GM21723 (cell line): ENCODE results near the gene DNAH1.

Source experiments
- ATAC-seq: cut with Tn5 transposase; IDR thresholded peaks from one replicate; pipeline ENCODE4 v1.9.1; 2021; ENCODE audit warnings: mild to moderate bottlenecking, moderate library complexity; ENCODE audit not compliant: unreplicated experiment

Gene DNAH1

DNA sequence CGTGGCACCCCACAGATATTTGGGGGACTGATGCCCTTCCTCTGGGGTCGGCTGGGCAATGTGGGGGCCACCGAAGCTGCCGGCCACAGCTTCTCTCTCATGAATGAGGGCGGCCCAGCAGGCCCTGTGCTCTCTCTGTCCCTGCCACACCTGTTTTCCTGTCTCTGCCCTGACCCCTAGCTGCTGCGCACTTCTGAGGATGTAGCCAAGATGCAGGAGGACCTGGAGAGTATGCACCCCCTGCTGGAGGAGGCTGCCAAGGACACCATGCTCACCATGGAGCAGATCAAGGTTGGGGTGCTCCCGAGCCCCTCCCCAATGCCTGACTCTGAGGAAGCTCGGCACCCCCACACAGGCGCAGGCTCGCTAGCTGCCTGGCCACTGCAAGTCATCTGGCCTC is 69.0 kb downstream of the DNAH1 start:
- ATAC-seq = peak; percentile 49

DNA sequence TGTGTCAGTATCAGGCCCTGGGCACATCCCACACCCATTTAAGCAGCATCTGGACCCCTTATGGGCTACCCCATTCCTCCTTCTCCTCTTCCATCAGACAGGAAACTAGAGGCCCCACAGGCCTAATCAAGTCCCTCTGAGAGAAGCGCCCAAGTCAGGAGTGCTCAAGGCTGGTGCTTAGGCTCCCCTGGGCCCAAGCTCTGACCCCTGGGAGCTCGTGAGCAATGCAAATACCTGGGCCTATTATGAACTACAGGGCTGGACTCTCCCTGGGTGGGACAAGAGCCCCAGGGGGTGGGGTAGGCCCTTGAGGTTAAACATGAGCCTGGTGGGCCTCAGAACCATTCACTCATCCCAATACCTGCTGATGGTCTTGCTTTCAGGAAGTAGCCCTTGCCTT is 71.4 kb downstream of the DNAH1 start:
- ATAC-seq = no peak

DNA sequence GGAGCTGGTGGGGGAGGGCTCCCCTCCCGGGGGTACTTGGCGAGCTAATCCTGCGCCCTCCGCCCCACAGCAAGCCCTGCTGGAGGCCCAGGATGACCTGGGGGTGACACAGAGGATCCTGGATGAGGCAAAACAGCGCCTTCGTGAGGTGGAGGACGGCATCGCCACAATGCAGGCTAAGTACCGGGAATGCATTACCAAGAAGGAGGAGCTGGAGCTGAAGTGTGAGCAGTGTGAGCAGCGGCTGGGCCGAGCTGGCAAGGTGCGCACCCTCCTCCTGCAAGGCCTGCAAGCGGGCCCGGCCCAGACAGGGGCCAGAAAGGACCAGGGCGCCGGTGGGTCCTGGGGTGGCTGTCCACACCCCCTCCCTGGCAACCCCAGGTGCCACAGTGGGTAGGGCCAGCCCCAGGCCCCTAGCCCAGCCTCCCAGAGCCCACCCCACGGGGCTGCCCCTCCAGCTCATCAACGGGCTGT is 72.3 kb downstream of the DNAH1 start:
- ATAC-seq = no peak

DNA sequence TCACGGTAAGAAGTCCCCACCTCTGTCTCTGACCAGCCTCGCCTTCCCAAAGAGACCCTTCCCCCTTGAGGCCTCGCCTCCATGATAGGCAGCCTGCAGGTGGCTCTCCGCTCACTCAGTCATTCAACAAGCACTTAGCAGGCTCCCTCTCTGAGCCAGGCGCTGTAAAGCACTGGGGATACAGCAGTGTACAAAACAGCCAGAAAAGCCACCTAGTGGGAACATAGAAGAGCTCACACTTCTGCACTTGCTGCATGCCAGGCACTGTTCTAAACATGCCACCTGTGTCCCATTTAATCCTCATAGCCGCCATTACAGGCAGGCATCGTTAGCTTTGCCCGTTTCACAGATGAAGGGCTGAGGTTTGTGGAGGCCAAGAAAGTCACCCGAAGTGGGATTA is 72.8 kb downstream of the DNAH1 start:
- no peak for ATAC-seq

DNA sequence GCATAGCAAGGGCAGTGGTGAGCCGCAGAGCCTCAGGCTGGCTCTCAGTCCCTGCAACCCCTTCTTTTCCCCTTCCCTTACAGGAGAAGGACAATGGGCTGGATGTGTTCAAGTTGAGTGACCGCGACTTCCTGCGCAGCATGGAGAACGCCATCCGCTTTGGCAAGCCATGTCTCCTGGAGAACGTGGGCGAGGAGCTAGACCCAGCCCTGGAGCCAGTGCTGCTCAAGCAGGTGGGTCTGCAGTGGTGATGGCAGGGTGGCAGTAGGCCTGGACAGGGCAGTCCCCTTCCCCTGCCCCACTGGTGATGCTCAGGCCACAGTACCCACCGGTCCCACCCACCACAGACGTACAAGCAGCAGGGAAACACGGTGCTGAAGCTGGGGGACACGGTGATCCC is 75.0 kb downstream of the DNAH1 start:
- ATAC-seq = no peak

DNA sequence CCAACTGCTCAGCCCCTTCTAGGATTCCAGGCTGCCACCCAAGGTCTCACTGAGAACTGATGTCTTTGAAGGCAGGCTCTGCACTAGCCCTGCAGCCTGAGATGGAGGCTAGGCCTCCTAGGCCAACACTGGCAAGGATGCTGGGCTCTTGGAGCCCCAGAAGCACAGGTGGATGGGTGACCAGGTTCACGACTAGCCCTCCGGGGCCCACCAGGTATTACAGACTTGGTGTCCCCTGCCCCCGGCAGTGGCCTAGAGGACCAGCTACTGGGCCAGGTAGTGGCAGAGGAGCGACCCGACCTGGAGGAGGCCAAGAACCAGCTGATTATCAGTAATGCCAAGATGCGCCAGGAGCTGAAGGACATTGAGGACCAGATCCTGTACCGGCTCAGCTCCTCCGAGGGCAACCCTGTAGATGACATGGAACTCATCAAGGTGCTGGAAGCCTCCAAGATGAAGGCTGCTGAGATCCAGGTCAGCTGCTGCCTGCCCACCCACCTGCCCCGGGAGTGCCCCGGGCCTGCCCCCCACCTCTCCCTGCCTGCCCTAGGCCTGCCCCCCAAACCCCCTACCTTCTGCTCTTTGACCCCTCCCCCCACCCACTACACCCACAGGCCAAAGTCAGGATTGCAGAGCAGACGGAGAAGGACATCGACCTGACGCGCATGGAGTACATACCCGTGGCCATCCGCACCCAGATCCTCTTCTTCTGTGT is 76.3 kb downstream of the DNAH1 start:
- no peak for ATAC-seq

GRCh38 chr3:52393131-52393807 is 77.2 kb downstream of the DNAH1 start:
- ATAC-seq = no peak

GRCh38 chr3:52393959-52394670 is 78.0 kb downstream of the DNAH1 start:
- no peak for ATAC-seq

DNA sequence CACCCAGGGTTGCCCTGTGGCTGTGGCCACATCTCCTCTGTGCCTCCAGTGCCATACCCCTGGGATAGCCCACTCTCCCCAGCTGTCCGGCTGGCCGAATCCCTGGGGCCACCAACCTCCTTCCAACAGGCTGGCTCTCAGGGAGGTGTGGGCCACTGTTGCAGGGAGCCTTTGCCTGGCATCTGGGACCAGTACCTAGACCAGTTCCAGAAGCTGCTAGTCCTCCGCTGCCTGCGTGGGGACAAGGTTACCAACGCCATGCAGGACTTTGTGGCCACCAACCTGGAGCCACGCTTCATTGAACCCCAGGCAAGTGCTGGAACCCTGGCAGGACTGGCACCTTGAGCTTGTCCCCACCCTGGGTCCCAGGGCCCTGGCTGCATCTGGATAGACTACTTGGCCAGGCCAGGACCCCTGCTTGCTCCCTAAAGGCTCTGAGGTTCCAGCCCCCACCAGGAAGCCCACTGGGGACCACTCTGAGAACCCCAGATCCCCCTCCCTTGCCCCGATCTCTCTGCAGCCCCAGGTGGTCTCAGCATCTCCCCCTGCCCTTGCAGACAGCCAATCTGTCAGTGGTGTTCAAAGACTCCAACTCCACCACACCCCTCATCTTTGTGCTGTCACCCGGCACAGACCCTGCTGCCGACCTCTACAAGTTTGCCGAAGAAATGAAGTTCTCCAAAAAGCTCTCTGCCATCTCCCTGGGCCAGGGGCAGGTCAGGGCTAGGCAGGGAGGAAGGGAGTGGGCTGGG is 78.8 kb downstream of the DNAH1 start:
- no peak for ATAC-seq

DNA sequence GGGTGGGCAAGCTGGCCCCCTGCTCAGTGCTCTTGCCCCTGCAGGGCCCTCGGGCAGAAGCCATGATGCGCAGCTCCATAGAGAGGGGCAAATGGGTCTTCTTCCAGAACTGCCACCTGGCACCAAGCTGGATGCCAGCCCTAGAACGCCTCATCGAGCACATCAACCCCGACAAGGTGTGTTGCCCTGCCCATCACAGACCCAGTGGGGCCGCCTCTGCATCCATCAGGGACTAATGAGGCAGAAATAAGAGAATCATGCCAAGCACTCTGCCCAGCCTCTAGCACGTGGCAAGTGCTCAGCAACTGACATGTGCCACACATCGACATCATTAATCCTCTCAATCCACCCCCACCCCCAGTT is 79.4 kb downstream of the DNAH1 start:
- ATAC-seq = no peak

- no peak for ATAC-seq
These were observed 80.1 kb downstream of the DNAH1 start for GRCh38 chr3:52396011-52396906.

- no peak for ATAC-seq
These were observed 80.9 kb downstream of the DNAH1 start for GRCh38 chr3:52396907-52397591.

DNA sequence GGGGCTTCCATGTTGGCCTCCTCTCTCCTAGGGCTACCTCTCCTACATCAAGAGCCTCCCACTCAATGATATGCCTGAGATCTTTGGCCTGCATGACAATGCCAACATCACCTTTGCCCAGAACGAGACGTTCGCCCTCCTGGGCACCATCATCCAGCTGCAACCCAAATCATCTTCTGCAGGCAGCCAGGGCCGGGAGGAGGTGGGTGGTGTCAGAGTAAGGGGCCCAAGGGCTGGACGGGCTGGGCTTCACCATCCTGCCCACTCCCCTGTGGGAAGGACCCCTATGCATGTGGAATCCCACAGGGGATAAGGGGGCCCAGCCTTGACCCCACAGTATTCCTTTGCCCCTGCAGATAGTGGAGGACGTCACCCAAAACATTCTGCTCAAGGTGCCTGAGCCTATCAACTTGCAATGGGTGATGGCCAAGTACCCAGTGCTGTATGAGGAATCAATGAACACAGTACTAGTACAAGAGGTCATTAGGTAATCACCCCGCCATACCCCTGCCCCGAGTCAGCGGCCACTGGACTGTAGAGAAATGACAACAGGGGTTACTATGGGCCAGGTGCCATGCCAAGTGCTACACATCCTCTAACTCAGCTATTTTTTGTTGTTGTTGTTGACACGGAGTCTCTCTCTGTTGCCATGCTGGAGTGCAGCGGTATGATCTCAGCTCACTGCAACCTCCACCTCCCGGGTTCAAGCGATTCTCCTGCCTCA is 81.7 kb downstream of the DNAH1 start:
- no peak for ATAC-seq

DNA sequence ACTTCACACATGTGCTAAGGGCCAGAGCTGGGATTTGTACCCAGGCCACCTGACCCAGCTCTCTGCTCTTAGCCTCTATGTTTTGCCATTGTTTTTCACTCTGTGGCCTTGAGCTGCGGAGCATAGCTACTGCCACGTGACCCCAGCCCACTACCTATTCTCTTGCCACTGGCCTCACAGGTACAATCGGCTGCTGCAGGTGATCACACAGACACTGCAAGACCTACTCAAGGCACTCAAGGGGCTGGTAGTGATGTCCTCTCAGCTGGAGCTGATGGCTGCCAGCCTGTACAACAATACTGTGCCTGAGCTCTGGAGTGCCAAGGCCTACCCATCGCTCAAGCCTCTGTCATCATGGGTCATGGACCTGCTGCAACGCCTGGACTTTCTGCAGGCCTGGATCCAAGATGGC is 82.6 kb downstream of the DNAH1 start:
- ATAC-seq = no peak

- ATAC-seq = no peak
These were observed 83.0 kb downstream of the DNAH1 start for GRCh38 chr3:52399131-52399530.

DNA sequence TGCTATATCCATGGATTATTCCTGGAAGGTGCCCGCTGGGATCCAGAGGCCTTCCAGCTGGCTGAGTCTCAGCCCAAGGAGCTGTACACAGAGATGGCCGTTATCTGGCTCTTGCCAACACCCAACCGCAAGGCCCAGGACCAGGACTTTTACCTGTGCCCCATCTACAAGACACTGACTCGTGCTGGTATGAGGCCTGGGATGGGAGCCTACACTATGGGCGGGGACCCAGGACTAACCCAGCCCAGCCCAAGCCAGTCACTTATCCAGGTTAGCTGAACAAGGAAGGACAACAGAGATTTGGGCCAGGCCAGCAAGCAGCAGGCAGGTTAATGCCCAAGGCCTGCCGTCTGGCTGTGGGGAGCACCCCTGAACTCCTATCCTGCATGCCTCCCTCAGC is 83.5 kb downstream of the DNAH1 start:
- ATAC-seq = no peak

DNA sequence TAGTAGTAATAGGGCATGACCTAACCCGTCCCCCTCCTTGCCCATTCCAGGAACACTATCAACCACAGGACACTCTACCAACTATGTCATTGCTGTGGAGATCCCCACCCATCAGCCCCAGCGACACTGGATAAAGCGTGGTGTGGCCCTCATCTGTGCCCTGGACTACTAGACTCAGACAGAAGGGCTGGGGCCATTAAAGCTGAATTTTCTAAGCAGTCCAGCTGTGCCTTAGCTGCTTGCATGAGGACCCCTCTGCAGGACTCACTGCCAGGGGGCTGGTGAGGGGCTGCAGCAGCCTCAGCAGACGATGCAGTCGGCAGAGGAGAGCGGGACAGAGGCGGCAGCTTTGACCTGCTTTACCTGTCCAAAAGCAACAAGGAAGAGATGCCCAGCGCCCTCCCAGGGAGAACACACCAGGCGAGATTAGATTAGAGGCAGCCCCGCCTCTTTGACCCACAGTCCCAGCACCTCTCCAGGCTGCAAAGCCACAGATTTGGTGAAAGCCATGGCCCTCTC is 84.2 kb downstream of the DNAH1 start:
- ATAC-seq = no peak

DNA sequence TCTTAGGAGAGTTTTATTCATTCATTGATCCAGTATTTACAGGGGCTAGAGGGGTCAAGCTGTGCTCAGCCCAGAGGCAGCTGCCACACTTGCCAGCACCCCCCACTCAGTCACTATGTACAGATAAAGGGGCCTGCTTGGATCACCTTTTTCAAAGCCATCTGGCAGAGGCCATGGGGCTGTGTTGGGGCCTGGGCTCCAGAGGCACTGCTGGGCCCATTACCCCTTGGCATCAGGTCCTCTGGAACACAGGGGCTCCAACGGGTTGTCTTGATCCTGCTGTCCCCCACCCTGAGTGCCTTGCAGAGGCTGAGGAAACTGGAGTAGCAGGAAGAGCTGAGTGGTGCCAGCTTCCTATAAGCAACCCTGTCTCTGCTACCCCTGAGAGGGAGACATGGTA is 84.9 kb downstream of the DNAH1 start:
- ATAC-seq = no peak

DNA sequence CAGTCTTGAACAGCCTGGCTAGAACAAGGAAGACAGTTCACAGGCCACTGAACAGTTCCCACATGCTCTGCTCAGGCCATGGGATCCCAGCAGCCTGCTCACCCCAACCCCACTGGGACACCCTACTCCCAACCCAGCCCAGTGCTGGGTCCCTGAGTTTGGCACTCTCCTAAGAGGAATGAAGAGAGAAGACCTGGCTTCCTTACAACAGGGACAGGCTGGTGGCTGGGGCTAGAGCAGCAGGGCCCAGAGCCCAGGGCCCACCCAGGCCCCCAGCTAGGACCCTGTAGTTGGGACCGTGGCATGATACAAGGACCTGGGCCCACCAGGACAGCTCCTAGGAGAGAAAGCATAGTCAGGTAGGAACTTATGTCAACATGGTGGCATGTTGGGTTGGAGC is 85.4 kb downstream of the DNAH1 start:
- ATAC-seq = no peak
